Raji (cell line): ENCODE measurements around the gene HOXA2.

ENCODE experiments used
- POLR2A ChIP-seq: IDR thresholded peaks from 2 replicates; pipeline ENCODE4 v1.6.1; 2011; ENCODE audit warnings: low read depth, low read length, control low read depth; ENCODE audit not compliant: insufficient read depth

The HOXA2 gene

DNA sequence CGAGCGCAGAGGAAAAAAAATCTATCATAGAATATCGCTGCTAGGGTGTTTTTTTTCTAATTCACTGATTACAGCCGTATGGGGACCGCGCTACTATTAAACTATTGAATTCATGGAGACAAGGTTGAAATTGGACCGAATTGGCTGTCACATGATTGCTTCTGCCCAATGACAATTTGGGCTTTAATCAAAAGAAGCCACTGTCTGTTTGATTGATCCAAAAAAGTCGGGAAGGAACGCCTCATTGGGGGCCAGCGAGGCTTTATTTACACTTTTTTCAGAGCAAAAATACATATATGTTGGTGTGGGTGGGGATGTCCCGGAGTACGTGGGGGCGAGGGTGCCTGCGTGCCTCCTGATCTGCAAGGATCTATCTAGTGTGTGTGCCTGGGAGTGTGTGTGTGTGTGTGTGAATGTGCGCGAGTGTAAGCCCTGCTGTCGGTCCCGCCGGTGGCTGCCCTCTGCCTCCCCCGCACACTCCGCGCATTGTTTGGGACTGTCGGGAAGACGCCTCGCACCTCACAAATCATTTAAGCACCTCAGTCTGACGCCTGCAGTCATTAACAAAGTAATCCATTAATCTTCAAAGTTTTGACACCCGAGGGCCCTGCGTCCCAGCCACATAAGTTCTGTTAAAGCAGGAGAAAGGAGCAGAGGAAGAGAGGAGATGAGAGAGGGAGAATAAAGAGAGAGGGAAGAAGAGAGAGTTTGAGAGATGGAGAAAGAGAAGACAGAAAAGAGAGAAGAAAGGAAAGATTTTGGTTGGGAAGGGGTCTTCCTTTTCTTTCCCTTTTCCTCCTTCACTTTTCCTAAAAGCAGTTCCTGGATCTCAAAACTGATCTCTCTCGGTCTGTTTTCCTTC lies at the start of gene HOXA2:
HOXA2 (minus strand) TSS at position 103 of the 862 bp plus-strand sequence. CDS start 183 bp downstream, outside the sequence.
- no peak for TF ChIP-seq POLR2A

DNA sequence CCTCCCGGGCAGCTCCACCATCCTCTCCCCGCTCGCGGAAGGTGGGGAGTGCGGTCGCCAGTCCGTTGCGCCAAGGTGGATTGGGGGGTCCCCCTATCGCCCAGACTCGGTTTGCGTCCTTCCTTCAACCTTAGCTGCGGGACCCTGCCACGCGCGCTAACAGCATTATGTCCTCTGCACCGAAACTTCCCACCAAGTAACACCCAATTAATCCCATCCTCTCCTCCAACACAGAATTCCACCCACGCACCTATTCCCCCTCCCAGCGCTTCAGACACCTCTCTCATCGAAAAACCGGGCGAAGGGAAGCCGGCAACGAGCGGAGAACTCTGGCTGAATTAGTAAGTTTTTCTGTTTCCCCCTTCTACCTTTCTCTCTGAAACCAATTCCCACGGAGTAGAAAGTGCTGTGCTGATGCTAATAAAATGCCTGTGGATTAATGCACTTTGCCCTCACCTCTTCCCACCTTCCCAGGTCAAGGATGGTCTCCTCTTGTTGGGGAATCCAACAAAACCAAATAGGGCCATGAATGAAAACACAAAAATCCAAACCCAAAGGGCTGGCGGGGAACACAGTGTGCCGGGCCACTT lies 49.0 kb upstream of the HOXA2 start:
- TF ChIP-seq POLR2A, result no peak

DNA sequence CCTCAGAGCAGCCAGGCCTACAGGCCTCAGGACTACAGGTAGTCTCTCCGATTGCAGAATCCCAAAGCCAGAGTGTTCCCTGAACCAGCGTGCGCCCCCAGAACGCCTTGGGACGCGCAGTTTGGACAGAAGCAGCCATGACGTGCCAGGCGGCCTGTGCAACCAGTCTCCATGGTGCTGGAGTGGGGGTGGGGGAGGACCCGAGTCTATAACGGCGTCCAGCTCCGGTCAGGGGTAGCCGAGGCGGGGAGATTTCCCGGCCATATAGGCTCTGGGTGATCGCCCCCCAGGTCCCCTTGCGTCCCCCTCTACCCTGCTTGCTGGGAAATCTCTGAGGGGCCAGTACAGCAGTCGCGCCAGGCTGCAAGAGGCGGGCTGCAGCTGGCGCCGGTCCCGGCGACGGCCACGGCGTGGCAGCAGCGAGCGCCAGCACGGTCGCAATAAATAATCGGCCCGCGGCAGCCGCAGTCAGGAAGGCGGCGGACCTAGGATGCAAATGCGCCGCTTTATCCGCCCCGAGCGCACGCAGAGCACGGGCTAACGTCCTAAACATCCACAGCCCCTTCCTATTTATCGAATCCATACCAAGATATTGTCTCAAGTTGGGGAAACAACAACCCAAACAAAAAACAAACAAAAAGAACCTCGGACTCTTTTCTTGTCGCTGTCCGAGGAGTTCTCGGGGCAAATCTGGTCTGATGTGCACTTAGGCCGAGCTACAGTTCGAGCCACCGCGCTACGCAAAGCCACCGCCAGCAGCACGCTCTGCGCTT lies 48.3 kb upstream of the HOXA2 start:
- TF ChIP-seq POLR2A, result peak; percentile 65

DNA sequence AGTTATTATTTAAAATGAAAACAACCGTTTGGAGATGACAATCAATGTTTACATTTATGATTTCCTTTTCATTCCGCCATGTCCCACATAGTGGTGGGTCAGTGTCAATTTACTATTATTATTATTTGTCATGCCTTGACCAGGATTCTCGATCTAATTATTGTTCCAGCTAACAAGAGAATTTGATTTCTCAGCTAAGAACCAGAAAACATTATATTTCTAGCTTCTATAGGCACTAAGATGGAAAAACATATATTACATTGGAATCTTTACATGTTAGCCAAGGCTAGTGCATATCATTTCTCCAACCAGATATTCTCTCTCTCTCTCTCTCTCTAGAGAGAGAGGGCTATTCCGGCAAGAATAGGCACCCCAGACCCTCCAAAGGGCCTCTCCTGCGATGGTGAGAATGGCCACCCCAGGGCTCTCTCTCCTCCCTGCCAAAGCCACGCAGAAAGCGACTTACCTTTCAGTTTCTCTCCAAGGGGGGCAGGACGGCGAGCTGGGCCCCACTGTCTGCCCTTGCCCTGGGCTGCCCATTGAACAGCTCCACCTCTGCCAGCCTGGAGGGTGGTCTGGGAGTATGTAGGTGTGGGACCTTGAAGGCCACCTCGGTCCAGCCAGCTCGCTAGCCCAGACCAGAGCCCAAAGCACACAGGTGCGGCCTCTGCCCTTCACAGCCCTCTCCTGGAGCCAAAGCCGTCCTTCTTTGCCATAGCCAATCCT lies 47.5 kb upstream of the HOXA2 start:
- no peak for TF ChIP-seq POLR2A

DNA sequence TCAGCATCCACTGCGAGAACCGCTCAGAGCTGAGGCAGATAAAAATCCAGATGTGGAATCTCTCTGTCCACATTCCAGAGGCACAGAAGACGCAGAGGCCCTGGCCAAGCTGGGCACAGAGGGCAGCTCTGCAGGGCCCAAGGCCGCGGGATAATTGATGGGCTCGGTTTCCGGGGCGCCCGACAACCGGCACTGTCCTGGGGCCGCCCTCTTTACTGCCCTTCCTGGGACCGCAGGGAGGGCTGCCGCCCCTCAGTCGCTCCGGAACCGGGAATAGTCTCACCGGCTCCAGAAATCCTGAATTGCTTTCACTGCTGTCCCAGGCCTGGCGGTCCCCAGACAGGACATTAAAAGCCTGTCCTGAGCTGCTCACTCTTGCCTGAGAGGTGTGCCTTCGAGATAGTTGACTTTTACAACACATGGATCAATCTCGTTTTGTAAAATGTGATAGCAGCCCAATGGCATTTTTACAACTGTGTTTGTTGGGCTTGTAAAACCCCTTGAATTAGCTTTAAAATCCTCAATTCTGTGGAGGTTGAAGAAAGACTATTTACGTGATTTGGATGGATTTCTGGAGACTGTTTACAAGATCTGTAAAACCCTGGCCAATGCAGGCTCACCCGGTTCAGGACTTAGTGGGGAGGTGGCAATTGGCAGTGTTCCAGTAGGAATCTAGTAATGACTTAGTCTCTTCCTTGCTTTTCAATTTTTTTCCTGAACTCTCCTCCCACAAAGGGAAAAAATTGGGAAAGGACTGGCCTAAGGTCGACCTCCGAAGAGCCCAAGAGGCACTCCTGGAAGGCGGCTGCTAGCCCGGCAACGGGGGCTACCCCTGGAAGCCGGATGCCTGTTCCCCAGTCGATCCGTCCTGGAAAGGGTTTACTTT lies 46.5 kb upstream of the HOXA2 start:
- TF ChIP-seq POLR2A, result no peak

DNA sequence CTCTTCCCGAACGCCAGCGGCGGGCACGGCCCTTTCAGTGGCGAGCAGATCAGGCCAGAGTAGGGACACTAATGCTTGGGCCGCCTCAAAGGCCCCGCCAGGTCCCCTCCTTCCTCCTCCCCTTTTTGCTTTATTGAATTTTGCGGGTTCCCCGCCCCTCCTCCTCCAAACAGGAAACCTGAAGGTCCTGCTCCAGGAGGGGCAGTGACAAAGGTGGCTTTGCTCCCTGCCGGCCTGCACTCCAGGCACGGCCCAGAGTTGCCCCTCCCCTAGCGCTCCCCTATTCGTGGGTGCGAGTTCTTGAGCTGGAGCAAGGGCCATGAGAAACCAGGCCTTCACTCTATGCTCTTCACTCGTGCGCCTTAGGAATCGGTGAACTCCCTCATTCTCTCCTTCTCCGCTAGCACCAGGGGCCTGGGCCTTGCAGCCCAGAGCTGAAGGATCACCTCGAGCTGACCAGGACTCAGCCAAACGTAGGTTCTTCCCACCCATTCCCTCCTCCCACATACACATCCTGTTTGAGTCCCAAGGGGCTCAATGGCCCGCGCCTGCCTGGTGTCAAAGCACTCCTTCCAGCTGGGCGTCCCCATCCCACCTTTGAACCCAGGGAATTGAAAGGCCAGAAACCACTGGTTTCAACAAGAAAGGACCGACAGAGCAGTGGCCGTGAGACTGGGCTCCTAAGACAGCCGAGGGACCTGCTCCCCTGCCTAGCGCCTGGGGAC lies 45.7 kb upstream of the HOXA2 start:
- no peak for TF ChIP-seq POLR2A

DNA sequence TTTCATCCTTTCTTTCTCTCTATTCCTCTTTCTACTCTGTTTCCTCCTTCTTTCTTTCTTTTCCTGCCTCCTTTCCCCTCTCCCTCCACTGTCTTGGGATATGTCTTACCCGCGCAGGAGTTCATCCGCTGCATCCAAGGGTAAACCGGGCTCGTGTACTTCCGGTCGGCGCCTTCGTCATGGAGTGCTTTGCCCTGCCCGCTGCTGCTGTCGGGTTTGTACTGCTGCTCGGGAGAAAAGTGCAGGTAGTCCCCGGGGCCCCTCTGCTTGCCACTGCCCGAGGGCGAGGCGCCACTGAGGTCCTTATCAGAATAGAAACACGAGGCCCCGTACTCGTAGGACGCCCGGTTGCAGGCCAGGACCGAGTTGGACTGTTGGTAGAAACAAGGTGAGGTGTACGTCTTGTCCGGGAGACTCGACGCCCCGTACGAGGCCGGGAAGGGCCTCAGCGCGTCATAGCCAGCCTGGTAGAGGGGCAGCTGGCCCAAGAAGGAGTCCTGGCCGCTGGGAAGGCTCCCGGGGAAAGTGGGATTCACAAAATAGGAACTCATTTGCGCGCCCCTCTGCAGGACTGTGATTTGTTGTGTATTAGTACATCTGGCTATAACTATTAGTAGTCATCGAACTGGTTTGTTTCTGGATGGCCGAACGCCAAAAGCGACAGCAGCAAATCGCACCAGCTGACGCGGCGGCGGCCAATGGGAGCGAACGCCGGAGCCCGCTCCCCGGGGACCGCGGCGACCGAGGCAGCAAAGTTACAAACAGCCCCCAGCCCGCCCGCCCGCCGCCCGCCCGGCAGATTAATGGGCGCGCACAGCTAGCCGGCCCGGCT lies 44.9 kb upstream of the HOXA2 start, which contains the start of gene HOXA6:
HOXA6 (minus strand) TSS at position 576 of the 832 bp plus-strand sequence; CDS start at position 551, 25 bp downstream.
- no peak for TF ChIP-seq POLR2A

DNA sequence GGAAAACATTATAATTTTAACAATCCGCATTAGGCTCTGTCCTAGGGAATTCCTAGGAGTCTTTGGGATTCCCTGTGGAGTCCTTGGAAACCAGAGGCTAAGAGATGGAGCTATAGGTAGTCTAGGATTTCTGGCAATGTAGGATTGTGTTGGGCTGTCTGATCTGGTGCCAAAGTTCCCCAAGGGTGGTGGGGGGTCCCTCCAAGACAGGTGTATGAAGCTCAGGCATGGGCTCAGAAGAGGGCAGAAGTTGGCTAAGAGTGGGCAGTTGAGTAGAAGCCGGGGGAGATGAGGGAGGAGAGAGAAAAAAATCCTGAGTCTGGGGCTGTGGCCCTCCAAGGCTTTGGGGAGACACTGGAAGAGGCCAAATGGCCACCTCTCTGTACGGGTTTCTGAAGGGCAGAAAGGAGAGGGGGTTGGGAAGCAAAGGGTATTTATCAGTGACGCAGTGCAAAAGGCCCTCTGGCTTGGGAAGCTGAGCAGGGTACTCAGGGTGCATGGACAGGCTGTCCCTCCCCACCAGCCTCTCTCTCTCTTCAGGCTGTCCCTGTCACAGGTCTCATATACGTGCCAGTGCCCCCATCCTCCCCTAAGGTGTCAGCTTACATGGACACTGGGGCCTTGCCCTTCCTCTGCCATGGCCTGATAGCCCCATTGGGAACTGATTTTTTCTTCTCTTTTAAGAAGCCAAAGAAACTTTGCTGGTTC lies 44.2 kb upstream of the HOXA2 start:
- no peak for TF ChIP-seq POLR2A

DNA sequence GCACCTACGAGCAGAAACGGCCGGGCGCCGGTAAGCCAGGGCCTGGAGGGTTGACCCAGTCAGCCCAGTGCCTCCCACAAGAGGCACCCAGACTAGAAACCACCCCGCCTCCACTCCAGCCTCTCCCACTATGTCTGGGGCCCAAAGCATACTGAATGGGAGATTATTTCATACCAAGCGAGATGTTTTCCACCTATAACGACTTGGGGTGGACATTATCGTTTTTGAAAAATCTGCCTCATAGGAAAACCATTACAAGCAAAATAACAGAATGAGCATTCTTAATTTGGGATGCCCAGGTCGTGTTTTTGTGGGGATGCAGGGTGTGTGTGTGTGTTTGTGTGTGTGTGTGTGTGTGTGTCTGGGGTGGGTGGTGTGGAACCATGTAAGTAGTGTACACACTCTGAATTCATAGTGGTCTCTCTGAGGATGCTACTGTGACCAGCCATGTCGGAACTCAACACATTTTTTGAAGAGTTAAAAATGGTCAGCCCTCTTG lies 43.5 kb upstream of the HOXA2 start:
- TF ChIP-seq POLR2A, result no peak

DNA sequence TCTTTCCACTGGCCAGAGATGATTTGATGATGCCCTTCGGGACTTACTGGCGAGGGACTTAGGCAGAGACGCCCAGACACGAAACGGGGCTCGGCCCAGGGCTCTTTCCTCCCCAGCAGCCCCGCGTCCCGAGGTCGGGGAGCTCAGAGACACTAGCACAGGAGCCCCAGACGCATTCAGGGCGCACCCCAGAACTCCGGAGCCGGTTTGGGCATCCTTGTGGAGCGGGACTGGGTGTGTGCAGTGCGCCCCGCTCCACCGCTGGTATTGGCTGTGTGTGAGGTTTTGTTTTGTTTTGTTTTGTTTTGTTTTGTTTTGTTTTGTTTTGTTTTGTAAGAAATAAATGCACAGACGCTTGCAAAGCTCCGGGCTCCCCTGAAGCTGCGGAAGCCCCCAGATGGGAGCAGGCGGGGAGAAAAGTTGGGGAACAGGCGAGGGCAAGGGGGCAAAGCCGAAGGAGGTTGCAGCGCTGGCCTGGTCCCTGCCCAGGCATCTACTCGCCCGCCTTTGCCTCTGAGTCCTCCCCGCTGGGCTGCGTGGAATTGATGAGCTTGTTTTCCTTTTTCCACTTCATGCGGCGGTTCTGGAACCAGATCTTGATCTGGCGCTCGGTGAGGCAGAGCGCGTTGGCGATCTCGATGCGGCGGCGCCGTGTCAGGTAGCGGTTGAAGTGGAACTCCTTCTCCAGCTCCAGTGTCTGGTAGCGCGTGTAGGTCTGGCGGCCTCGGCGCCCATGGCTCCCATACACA lies 42.9 kb upstream of the HOXA2 start:
- TF ChIP-seq POLR2A, result no peak

DNA sequence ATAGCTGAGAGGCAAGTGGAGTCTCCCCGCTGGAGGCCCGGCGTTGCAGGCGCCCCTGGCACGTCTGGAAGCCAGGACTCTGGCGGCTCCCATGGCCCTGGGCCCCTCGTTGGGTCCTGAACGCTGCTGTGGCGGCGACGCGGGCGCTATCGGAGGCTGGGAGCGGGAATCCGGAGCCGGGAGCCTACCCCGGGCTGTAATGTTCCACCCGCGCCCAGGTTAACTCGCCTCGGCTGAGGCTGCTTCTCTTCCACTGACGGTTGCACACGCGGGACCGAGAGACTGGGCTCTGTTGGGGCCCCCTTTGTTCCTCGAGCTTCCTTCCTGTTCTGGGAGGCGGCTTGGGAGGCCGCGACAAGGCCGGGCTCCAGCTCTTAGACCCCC lies 42.3 kb upstream of the HOXA2 start:
- no peak for TF ChIP-seq POLR2A
